GM19463 (cell line): ENCODE measurements around the gene C5AR1.
"Not testable (repeated sequence)": the region's sequence is repeated elsewhere in the genome, so short reads cannot be mapped to it uniquely, and the experiment has no call there.

Experiments used
- ATAC-seq: cut with Tn5 transposase; IDR thresholded peaks from one replicate; pipeline ENCODE4 v1.9.1; 2021; ENCODE audit warnings: mild to moderate bottlenecking, moderate library complexity; ENCODE audit not compliant: unreplicated experiment

C5AR1 gene

GRCh38 chr19:47362321-47362720 lies 52.7 kb downstream of the C5AR1 start:
- no peak for ATAC-seq

GRCh38 chr19:47363758-47364531 lies 54.3 kb downstream of the C5AR1 start:
- no peak for ATAC-seq

GRCh38 chr19:47365455-47365854 lies 55.8 kb downstream of the C5AR1 start:
- ATAC-seq: not testable (repeated sequence)

GRCh38 chr19:47370045-47370611 lies 60.5 kb downstream of the C5AR1 start:
- ATAC-seq: no peak

- no peak for ATAC-seq
These were observed 61.6 kb downstream of the C5AR1 start for GRCh38 chr19:47371261-47371660.
